HCT116 (cell line): Measurements from ENCODE around the gene CCND2.

Source experiments
- CBX3 ChIP-seq: IDR thresholded peaks from 2 replicates; pipeline ENCODE4 v1.6.1; 2012; ENCODE audit warnings: low read depth
- EZH2 ChIP-seq: fragments of 200-600 bp; sonication (generic); IDR thresholded peaks from 2 replicates; pipeline ENCODE4 v1.6.1; 2017; ENCODE audit warnings: antibody characterized with exemption, mixed run types
- POLR2A ChIP-seq: IDR thresholded peaks from 2 replicates; pipeline ENCODE4 v1.7.0; 2011; ENCODE audit warnings: borderline replicate concordance; ENCODE audit not compliant: insufficient read depth, insufficient read length; ENCODE audit errors: extremely low read depth
- POLR2AphosphoS5 ChIP-seq: IDR thresholded peaks from 2 replicates; pipeline ENCODE4 v1.6.1; 2011; ENCODE audit warnings: mild to moderate bottlenecking, low read depth, low read length, moderate library complexity
- YY1 ChIP-seq: IDR thresholded peaks from 2 replicates; pipeline ENCODE4 v1.6.1; 2011; ENCODE audit warnings: low read length, low read depth, moderate library complexity, mild to moderate bottlenecking; ENCODE audit not compliant: insufficient replicate concordance; ENCODE audit errors: extremely low read depth
- TF ChIP-seq, protein P1 (sequence below), 3 experiments: fragments of 200-600 bp in 1 of 3; sonication (generic) in 1 of 3; IDR thresholded peaks in 2 of 3; conservative IDR thresholded peaks in 1 of 3; 2 replicates each; pipeline ENCODE4 v1.5.1; 2012 to 2017; ENCODE audit warnings: low read depth in 2 of 3, low read length in 2 of 3, antibody characterized with exemption in 1 of 3, borderline replicate concordance in 1 of 3, control low read depth in 1 of 3, mild to moderate bottlenecking in 1 of 3, mixed read lengths in 1 of 3, mixed run types in 1 of 3, moderate library complexity in 1 of 3; ENCODE audit not compliant: insufficient read depth in 1 of 3
- TF ChIP-seq, protein P2 (sequence below): IDR thresholded peaks from 2 replicates; pipeline ENCODE4 v1.6.1; 2012

DNA sequence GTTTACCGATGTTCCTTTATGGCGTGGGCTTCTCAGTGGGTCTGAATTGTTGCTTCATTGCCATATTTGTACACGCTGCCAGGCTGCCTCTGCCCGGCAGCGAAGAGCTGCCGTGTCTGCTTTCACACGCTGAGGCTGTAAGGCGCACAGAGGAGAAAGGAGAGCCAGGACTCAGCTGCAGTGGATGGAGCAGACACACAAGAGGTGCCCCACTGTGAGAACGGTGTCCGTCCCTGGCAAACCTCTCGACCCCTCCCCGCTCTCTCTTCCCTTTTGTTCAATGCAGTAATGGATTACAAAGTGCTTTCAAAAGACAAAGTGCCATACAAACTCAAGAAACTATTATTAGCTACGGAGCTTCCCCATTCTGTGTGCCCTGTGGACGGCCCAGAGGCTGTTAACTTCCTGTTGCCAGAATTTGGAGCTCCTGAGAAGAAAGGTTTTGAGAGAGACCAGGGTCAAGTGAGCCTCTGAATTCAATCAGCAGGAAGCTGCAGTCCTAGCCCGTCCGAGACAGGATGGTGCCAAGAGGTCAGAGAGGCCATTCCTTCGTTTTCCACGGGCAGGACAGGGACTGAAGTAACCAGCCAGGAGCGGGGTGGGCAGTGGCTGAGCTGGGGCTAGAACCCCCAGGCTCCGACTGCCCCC is 15.8 kb downstream of the CCND2 start:
- TF ChIP-seq POLR2AphosphoS5 (no peak), POLR2A (no peak), EZH2 (no peak), CBX3 (no peak), YY1 (no peak)
- TF ChIP-seq, protein P1, sequence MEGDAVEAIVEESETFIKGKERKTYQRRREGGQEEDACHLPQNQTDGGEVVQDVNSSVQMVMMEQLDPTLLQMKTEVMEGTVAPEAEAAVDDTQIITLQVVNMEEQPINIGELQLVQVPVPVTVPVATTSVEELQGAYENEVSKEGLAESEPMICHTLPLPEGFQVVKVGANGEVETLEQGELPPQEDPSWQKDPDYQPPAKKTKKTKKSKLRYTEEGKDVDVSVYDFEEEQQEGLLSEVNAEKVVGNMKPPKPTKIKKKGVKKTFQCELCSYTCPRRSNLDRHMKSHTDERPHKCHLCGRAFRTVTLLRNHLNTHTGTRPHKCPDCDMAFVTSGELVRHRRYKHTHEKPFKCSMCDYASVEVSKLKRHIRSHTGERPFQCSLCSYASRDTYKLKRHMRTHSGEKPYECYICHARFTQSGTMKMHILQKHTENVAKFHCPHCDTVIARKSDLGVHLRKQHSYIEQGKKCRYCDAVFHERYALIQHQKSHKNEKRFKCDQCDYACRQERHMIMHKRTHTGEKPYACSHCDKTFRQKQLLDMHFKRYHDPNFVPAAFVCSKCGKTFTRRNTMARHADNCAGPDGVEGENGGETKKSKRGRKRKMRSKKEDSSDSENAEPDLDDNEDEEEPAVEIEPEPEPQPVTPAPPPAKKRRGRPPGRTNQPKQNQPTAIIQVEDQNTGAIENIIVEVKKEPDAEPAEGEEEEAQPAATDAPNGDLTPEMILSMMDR (IDR thresholded peaks at IDR 0.05 in 2 of 3, conservative IDR thresholded peaks at IDR 0.05 in 1 of 3; ENCODE audit: borderline replicate concordance in 1 of 3, insufficient read depth in 1 of 3, low read depth in 2 of 3, low read length in 2 of 3), result no peak
- TF ChIP-seq, protein P2, sequence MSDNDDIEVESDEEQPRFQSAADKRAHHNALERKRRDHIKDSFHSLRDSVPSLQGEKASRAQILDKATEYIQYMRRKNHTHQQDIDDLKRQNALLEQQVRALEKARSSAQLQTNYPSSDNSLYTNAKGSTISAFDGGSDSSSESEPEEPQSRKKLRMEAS, result no peak
